ENCODE data around the gene NALF2.

NALF2 gene

DNA sequence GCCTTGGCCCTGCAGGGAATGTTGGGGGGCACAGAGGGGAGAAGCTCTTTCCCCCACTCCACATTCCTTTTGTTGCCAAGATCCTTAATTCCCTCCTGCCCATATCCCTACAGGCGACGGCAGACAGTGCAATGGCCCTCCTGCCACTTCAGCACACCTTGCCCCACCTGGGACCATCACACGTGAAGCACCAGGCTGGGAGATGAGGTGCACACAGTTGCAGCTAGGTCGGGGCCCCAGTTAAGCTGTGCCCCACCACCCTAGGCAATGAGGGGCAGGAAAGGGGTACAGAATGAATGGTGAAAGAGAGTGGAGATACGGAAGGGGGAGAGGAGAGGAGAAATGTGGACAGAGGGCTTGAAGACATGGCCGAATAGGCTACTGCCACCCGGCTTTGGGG, 26.2 kb downstream of the NALF2 start:
- DNase-seq = no peak

DNA sequence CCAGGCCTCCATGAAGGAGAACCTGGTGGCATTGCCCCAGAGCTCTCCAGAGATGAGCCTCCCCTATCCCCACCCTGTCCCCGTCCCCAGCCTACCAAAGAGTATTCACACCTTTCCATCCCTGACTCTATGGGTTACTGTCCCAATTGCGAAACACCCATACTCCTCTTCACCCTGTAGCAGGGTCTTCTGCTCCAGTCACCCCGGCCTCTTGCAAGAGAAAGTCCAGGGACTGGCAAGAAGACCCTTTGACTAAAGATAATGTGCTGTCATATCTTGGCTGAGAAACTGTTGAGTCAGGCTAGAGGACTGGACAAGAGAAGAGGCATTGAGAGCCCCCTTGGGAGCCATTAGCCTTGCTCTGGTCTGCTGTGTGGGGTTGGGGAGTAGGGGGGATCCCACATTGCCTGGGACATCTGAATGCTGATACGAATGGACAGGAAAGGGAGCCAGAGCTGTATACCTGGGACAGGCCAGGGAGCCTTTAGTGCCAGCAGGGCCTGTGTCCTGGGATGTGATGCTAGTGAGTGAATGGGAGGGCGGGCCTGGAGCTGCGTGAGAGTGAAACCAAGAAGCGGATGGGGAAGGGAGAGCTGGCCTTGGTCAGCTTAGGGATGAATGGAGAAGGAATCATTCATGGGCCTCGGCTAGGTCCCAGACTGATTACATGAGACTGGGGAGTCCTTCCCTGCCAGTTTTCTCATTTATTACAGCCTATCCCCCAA, 27.1 kb downstream of the NALF2 start:
- DNase-seq = no peak

DNA sequence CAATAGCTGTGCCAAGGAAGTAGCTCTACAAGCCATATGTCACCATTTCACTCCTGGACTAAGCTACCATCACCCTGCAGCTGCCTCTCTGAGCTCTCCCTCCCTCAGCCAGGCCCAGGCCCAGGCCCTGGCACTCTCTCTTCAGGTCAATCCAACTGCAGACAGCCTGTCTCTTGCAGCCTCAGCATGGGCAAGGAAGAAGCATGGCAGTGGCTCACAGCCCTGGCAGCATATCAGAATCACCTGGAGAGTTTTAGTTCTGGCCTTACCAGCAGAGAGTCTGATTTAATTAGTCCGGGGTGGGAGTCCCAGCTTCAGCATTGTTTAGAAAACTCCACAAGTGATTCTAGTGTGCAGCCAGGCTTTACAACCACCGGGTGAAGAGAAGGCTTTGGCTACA, 31.5 kb downstream of the NALF2 start:
- DNase-seq = no peak

DNA sequence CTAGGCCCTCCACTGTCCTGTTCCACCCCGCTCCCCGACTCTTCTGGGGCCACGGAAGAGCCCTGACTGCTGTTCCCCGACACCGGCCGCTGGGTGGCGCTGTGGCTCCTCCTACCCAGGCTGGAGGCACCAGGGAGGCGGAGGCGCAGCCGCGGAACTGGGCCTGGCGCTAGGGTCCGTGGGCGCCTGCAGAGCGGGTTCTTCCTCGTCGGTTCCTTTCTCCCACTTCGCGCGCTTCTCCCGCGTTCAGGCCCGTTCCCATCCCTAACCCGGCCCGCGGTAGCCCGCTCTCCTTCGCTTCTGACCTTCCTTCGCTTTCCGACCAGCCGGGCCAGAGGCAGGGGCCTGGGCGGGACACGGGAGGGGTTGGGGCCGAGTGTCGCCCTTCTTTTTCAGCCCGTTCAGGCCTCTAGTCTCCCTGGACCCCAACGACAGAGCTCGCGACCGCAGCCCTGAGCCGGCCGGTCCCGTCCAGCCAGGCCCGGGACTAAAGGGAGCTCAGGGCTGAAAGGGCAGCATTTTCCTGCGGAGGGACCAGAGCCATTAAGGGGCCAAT, 34.3 kb downstream of the NALF2 start:
- DNase-seq = peak; percentile 80 to 82

- no peak for DNase-seq
Observed at GRCh38 chrX:69539437-69539836, 35.3 kb downstream of the NALF2 start.

GRCh38 chrX:69541956-69542355, 37.8 kb downstream of the NALF2 start:
- DNase-seq = no peak

DNA sequence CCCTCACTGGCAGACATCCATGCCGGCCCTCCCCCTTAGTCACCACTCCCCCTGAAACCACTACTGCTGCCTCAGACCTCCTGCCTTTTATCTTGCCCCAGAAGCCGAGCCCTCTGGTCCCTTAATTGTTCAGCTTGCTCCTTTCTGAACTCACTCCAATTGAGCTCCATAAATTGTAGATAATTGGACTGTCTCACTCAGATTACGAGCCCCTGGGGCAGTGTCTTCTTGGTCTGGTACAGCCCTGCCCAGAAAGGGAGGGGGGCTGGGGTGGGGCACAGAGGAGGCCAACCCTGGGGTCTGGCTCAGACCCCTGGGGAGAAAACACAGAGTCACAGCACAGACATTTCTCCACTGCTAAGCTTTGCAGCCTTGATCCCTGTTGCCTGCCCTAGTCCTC, 39.4 kb downstream of the NALF2 start:
- DNase-seq = no peak

GRCh38 chrX:69546417-69546816, 42.3 kb downstream of the NALF2 start:
- no peak for DNase-seq

GRCh38 chrX:69546978-69547377, 42.9 kb downstream of the NALF2 start:
- no peak for DNase-seq

DNA sequence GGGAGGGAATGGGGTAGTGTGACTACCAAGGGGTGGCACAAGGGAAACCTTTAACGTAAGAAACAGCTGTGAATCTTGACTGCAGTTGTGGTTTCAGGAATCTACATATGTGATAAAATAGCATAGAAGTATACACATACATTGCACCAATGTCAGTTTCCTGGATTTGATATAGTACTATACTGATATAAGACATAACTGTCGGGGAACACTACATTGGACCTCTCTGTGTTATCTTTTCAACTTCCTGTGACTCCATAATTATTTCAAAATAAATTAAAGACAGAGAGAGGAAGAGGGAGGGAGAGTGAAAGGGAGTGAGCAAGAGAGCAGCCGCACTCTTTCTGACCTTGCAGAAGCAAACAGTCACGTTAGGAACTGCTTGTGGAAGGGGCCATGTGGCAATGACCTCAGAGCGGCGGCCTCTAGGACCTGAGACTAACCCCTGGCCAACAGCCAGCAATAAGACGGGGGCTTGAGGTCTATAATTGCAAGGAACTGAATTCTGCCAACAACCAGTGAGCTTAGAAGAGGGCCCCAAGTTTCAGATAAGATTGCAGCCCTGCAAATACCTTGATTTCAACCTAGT, 47.4 kb downstream of the NALF2 start:
- no peak for DNase-seq

GRCh38 chrX:69552512-69552911, 48.4 kb downstream of the NALF2 start:
- no peak for DNase-seq
